NCI-H226 (cell line): Measurements from ENCODE around the gene GLE1.
A peak's percentile ranks its signal among the peaks of the same experiment; 100 is the strongest.
"Not testable (repeated sequence)": the region's sequence is repeated elsewhere in the genome, so short reads cannot be mapped to it uniquely, and the experiment has no call there.

Experiments used
- DNase-seq: peaks from one replicate; pipeline ENCODE4 v3.0.0-alpha.2; 2015

The GLE1 gene

GRCh38 chr9:128497824-128498610, 6.5 kb upstream of the GLE1 start:
- no peak for DNase-seq

GRCh38 chr9:128498911-128499310, 5.6 kb upstream of the GLE1 start:
- DNase-seq: no peak

- no peak for DNase-seq
Measured at GRCh38 chr9:128499920-128500319, 4.6 kb upstream of the GLE1 start.

- DNase-seq: not testable (repeated sequence)
Measured at GRCh38 chr9:128503415-128503825, 1.1 kb upstream of the GLE1 start.

- no peak for DNase-seq
Measured at GRCh38 chr9:128503870-128504269, 649 bp upstream of the GLE1 start.

- DNase-seq: peak; percentile 4
Measured at GRCh38 chr9:128505414-128505765, 871 bp downstream of the GLE1 start.

GRCh38 chr9:128505906-128506305, 1.4 kb downstream of the GLE1 start:
- not testable (repeated sequence) for DNase-seq

GRCh38 chr9:128512820-128513219, 8.3 kb downstream of the GLE1 start:
- DNase-seq: no peak

GRCh38 chr9:128521956-128522355, 17.4 kb downstream of the GLE1 start:
- DNase-seq: no peak

- no peak for DNase-seq
Measured at GRCh38 chr9:128523199-128523925, 18.8 kb downstream of the GLE1 start.

- DNase-seq: no peak
Measured at GRCh38 chr9:128526720-128527119, 22.2 kb downstream of the GLE1 start.

- no peak for DNase-seq
Measured at GRCh38 chr9:128528445-128529160, 24.1 kb downstream of the GLE1 start.

GRCh38 chr9:128529191-128529590, 24.7 kb downstream of the GLE1 start:
- DNase-seq: no peak

- DNase-seq: no peak
Measured at GRCh38 chr9:128532581-128532980, 28.1 kb downstream of the GLE1 start.

- no peak for DNase-seq
Measured at GRCh38 chr9:128540634-128541360, 36.3 kb downstream of the GLE1 start.

- DNase-seq: no peak
Measured at GRCh38 chr9:128546504-128546903, 42.0 kb downstream of the GLE1 start.

GRCh38 chr9:128548876-128549275, 44.4 kb downstream of the GLE1 start:
- DNase-seq: no peak

GRCh38 chr9:128550226-128550625, 45.7 kb downstream of the GLE1 start:
- DNase-seq: no peak

GRCh38 chr9:128550770-128551656, 46.5 kb downstream of the GLE1 start:
- DNase-seq: peak; percentile 76

GRCh38 chr9:128551657-128552152, 47.2 kb downstream of the GLE1 start:
- no peak for DNase-seq

GRCh38 chr9:128552153-128552743, 47.7 kb downstream of the GLE1 start, which contains the start of gene SPTAN1:
Gene SPTAN1 (plus strand): TSS chr9:128552587. CDS start chr9:128566741, 14,154 bp downstream.
- peak; percentile 95 for DNase-seq
